Uterus (tissue), 4 donors: ENCODE results near the gene KREMEN2. TPM values are rescaled to one million over a fixed set of nuclear protein-coding genes. Genes with fewer than 3 reads are reported as not detected.
"Not testable (repeated sequence)": the region's sequence is repeated elsewhere in the genome, so short reads cannot be mapped to it uniquely, and the experiment has no call there.

ENCODE experiments used
- DNase-seq, 2 donors: peaks; one replicate each; pipeline ENCODE4 v3.0.0-alpha.2; 2019 to 2020
- H3K27ac ChIP-seq, 2 donors: fragments of 200-600 bp; sonication (generic); 1 replicate in 1 of 2; 2 replicates in 1 of 2; pipeline ENCODE4 v1.5.1; 2016 to 2018
- H3K27me3 ChIP-seq, 2 donors: fragments of 200-600 bp; sonication (generic); one replicate each; pipeline ENCODE4 v1.5.1; 2018 to 2019; ENCODE audit warnings: control low read depth in 1 of 2
- H3K36me3 ChIP-seq, 2 donors: fragments of 200-600 bp; sonication (generic); one replicate each; pipeline ENCODE4 v1.5.1; 2019; ENCODE audit warnings: control low read depth in 1 of 2
- H3K4me1 ChIP-seq, 2 donors: fragments of 200-600 bp; sonication (generic); one replicate each; pipeline ENCODE4 v1.5.1; 2018 to 2019; ENCODE audit warnings: control low read depth in 1 of 2
- H3K4me3 ChIP-seq, 2 donors: fragments of 200-600 bp; sonication (generic); 1 replicate in 1 of 2; 2 replicates in 1 of 2; pipeline ENCODE4 v1.5.1; 2018 to 2019; ENCODE audit warnings: mild to moderate bottlenecking in 1 of 2
- H3K9me3 ChIP-seq, 2 donors: fragments of 200-600 bp; sonication (generic); one replicate each; pipeline ENCODE4 v1.5.1; 2019; ENCODE audit warnings: control low read depth in 1 of 2
- POLR2A ChIP-seq, 2 donors: fragments of 450-650 bp; IDR thresholded peaks; one replicate each; pipeline ENCODE4 v1.6.1; 2016; ENCODE audit warnings: antibody characterized with exemption in 2 of 2, mild to moderate bottlenecking in 1 of 2, moderate library complexity in 1 of 2
- intact Hi-C: fragments of 100-400 bp; cut with DNase I; formaldehyde crosslinking; loops from one replicate; pipeline ENCODE4 v1.15.1; 2023; ENCODE audit warnings: low total_unique reads
- total RNA-seq, 4 donors: library from RNA; depleted of rRNA in 3 of 4; stranded (reverse); fragments of >200 nt in 3 of 4; gene quantifications; one replicate each; pipeline versions ENCODE4 v1.1.0 to v1.2.4, GENCODE V29; 2014 to 2023
- TF ChIP-seq, protein P1 (sequence below), 4 experiments: fragments of 200-600 bp in 2 of 4; fragments of 450-650 bp in 2 of 4; sonication (generic) in 2 of 4; IDR thresholded peaks; one replicate each; pipeline ENCODE4 v1.5.1; 2016 to 2019; ENCODE audit warnings: antibody characterized with exemption in 4 of 4, mild to moderate bottlenecking in 2 of 4, moderate library complexity in 1 of 4
- donor health status: DM: yes; HTN: yes; CAD: no.

The KREMEN2 gene
- total RNA-seq, 4 donors from 2014 or later: 0.41 TPM; not detected in 3

GRCh38 chr16:2939968-2940367 lies 24.1 kb upstream of the KREMEN2 start:
- Histone ChIP-seq H3K4me3 (no peak overlapping the region), H3K36me3 (no peaks in the 10 kb centered on the region), H3K27me3 (no peaks in the 10 kb centered on the region), H3K27ac (no peak overlapping the region), H3K4me1 (no peaks in the 10 kb centered on the region), H3K9me3 (no peaks in the 10 kb centered on the region)
- no peak for DNase-seq
- intact Hi-C loops: no loop called here
- TF ChIP-seq, protein P1, sequence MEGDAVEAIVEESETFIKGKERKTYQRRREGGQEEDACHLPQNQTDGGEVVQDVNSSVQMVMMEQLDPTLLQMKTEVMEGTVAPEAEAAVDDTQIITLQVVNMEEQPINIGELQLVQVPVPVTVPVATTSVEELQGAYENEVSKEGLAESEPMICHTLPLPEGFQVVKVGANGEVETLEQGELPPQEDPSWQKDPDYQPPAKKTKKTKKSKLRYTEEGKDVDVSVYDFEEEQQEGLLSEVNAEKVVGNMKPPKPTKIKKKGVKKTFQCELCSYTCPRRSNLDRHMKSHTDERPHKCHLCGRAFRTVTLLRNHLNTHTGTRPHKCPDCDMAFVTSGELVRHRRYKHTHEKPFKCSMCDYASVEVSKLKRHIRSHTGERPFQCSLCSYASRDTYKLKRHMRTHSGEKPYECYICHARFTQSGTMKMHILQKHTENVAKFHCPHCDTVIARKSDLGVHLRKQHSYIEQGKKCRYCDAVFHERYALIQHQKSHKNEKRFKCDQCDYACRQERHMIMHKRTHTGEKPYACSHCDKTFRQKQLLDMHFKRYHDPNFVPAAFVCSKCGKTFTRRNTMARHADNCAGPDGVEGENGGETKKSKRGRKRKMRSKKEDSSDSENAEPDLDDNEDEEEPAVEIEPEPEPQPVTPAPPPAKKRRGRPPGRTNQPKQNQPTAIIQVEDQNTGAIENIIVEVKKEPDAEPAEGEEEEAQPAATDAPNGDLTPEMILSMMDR (IDR thresholded peaks at IDR 0.05): no peak
- TF ChIP-seq POLR2A (IDR thresholded peaks at IDR 0.05): no peak

DNA sequence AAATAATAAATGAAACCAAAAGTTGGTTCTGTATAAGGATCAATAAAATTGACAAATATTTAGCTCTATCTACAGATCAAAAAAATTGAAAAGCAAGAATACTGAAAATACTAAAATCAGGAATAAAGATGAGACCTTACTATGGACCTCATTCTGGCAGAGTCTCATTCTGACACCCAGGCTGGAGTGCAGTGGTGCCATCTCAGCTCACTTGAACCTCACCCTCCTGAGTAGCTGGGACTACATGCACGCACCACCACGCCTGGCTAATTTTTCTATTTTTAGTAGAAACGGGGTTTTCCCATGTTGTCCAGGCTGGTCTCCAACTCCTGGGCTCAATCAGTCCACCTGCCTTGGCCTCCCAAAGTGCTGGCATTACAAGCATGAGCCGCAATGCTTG lies 22.0 kb upstream of the KREMEN2 start:
- no peaks in the 10 kb centered on the region for H3K27me3 ChIP-seq
- intact Hi-C loops: no loop called here
- H3K27ac ChIP-seq: no peak overlapping the region
- no peaks in the 10 kb centered on the region for H3K4me1 ChIP-seq
- no peaks in the 10 kb centered on the region for H3K9me3 ChIP-seq
- TF ChIP-seq, protein P1 (IDR thresholded peaks at IDR 0.05): no peak
- no peak overlapping the region for H3K4me3 ChIP-seq
- H3K36me3 ChIP-seq: no peaks in the 10 kb centered on the region
- DNase-seq: no peak

- H3K27me3 ChIP-seq, H3K4me1 ChIP-seq, DNase-seq, H3K27ac ChIP-seq, H3K9me3 ChIP-seq, intact Hi-C loops, H3K4me3 ChIP-seq, H3K36me3 ChIP-seq: not testable (repeated sequence)
Measured at GRCh38 chr16:2943716-2944115, 20.4 kb upstream of the KREMEN2 start.

DNA sequence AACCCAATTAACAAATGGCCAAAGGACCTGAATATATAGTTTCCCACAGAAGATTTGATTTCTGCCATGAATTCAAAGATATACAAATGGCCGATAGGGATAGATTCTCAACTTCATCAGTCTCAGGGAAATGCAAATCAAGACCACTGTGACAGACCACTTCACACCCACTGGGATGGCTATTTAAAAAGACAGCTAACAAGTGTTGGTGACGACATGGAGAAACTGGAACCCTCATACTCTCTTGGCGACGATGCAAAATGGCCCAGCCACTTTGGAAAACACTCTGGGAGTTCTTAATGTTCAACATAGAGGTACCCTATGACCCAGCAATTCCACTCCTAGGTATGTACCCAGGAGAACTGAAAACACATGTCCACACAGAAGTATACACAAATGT lies 17.4 kb upstream of the KREMEN2 start:
- Histone ChIP-seq H3K27ac (no peak overlapping the region), H3K9me3 (no peaks in the 10 kb centered on the region), H3K27me3 (no peaks in the 10 kb centered on the region), H3K4me1 (no peaks in the 10 kb centered on the region), H3K4me3 (no peak overlapping the region), H3K36me3 (no peaks in the 10 kb centered on the region)
- intact Hi-C loops: no loop called here
- no peak for DNase-seq
- no peak for TF ChIP-seq POLR2A (IDR thresholded peaks at IDR 0.05)
- TF ChIP-seq, protein P1 (IDR thresholded peaks at IDR 0.05): no peak

- Histone ChIP-seq H3K27me3 (no peaks in the 10 kb centered on the region), H3K9me3 (no peaks in the 10 kb centered on the region), H3K4me1 (no peaks in the 10 kb centered on the region), H3K27ac (no peak overlapping the region), H3K4me3 (no peak overlapping the region), H3K36me3 (no peaks in the 10 kb centered on the region)
- DNase-seq: peak in 1 of 2 donors; percentile 11
- TF ChIP-seq POLR2A (IDR thresholded peaks at IDR 0.05): no peak
- TF ChIP-seq, protein P1 (IDR thresholded peaks at IDR 0.05): no peak
- intact Hi-C loops: no loop called here
Measured at GRCh38 chr16:2948807-2949704, 15.0 kb upstream of the KREMEN2 start.
